ENCODE measurements around the gene GPX4. TPM values are rescaled to one million over a fixed set of nuclear protein-coding genes. Genes with fewer than 3 reads are reported as not detected.

Gene GPX4
- total RNA-seq, 4 donors from 2014 or later = 267 to 359 (median 344) TPM

GRCh38 chr19:1146412-1146699 lies 42.6 kb downstream of the GPX4 start:
- Histone ChIP-seq H3K4me3 (no peak overlapping the region), H3K4me1 (peaks cover 37% of the 10 kb centered on the region), H3K27ac (no peak overlapping the region), H3K36me3 (peaks cover 69% of the 10 kb centered on the region), H3K9me3 (no peaks in the 10 kb centered on the region), H3K27me3 (no peaks in the 10 kb centered on the region)
- no peak for DNase-seq (ENCODE audit: low spot score in 2 of 2)
- no peak for TF ChIP-seq EP300 (IDR thresholded peaks at IDR 0.05)
- 80% methylated on average over 2 of the region's 13 CpGs for WGBS

- no peak for DNase-seq (ENCODE audit: low spot score in 2 of 2)
- H3K27me3 ChIP-seq = no peaks in the 10 kb centered on the region
- no peak for TF ChIP-seq EP300 (IDR thresholded peaks at IDR 0.05)
- no peak for TF ChIP-seq POLR2AphosphoS5 (IDR thresholded peaks at IDR 0.05)
- no peak for TF ChIP-seq CTCF (IDR thresholded peaks at IDR 0.05)
- TF ChIP-seq POLR2A (IDR thresholded peaks at IDR 0.05) = no peak
- H3K27ac ChIP-seq = no peak overlapping the region
- WGBS = 74% methylated on average over 7 of the region's 38 CpGs
- no peak overlapping the region for H3K4me3 ChIP-seq
- peaks cover 44% of the 10 kb centered on the region for H3K4me1 ChIP-seq
- no peaks in the 10 kb centered on the region for H3K9me3 ChIP-seq
- peaks cover 69% of the 10 kb centered on the region for H3K36me3 ChIP-seq
These were observed 43.3 kb downstream of the GPX4 start for GRCh38 chr19:1146858-1147780.

- Histone ChIP-seq H3K9me3 (no peaks in the 10 kb centered on the region), H3K27me3 (no peaks in the 10 kb centered on the region), H3K27ac (no peak overlapping the region), H3K4me1 (peaks cover 53% of the 10 kb centered on the region), H3K4me3 (no peak overlapping the region), H3K36me3 (peaks cover 61% of the 10 kb centered on the region)
- WGBS = 74% methylated on average over 5 of the region's 15 CpGs
- no peak for TF ChIP-seq POLR2A (IDR thresholded peaks at IDR 0.05)
- TF ChIP-seq CTCF (IDR thresholded peaks at IDR 0.05) = no peak
- TF ChIP-seq POLR2AphosphoS5 (IDR thresholded peaks at IDR 0.05) = no peak
- no peak for DNase-seq (ENCODE audit: low spot score in 2 of 2)
These were observed 44.2 kb downstream of the GPX4 start for GRCh38 chr19:1147934-1148549.

- Histone ChIP-seq H3K27ac (no peak overlapping the region), H3K36me3 (peaks cover 59% of the 10 kb centered on the region), H3K4me3 (no peak overlapping the region), H3K9me3 (no peaks in the 10 kb centered on the region), H3K4me1 (peaks cover 67% of the 10 kb centered on the region), H3K27me3 (no peaks in the 10 kb centered on the region)
- TF ChIP-seq EP300 (IDR thresholded peaks at IDR 0.05) = no peak
- TF ChIP-seq POLR2AphosphoS5 (IDR thresholded peaks at IDR 0.05) = no peak
- TF ChIP-seq CTCF (IDR thresholded peaks at IDR 0.05) = no peak
- TF ChIP-seq POLR2A (IDR thresholded peaks at IDR 0.05) = no peak
- DNase-seq (ENCODE audit: low spot score in 2 of 2) = no peak
- 60% methylated on average over 1 of the region's 39 CpGs for WGBS
These were observed 45.7 kb downstream of the GPX4 start for GRCh38 chr19:1149259-1150045.

GRCh38 chr19:1150333-1151036 lies 46.7 kb downstream of the GPX4 start:
- no peak overlapping the region for H3K4me3 ChIP-seq
- H3K9me3 ChIP-seq = no peaks in the 10 kb centered on the region
- H3K36me3 ChIP-seq = peaks cover 55% of the 10 kb centered on the region
- H3K27ac ChIP-seq = peak overlapping the region; percentile 68
- WGBS = 84% methylated on average over 11 of the region's 33 CpGs
- H3K4me1 ChIP-seq = peaks cover 77% of the 10 kb centered on the region
- no peak for TF ChIP-seq EP300 (IDR thresholded peaks at IDR 0.05)
- TF ChIP-seq CTCF (IDR thresholded peaks at IDR 0.05) = no peak
- TF ChIP-seq POLR2AphosphoS5 (IDR thresholded peaks at IDR 0.05) = no peak
- TF ChIP-seq POLR2A (IDR thresholded peaks at IDR 0.05) = no peak
- no peak for DNase-seq (ENCODE audit: low spot score in 2 of 2)
- no peaks in the 10 kb centered on the region for H3K27me3 ChIP-seq

All from suprapubic skin (tissue), 4 donors.